Measurements from ENCODE around the gene CA9.
A peak's percentile ranks its signal among the peaks of the same experiment; 100 is the strongest.

CA9 gene

DNA sequence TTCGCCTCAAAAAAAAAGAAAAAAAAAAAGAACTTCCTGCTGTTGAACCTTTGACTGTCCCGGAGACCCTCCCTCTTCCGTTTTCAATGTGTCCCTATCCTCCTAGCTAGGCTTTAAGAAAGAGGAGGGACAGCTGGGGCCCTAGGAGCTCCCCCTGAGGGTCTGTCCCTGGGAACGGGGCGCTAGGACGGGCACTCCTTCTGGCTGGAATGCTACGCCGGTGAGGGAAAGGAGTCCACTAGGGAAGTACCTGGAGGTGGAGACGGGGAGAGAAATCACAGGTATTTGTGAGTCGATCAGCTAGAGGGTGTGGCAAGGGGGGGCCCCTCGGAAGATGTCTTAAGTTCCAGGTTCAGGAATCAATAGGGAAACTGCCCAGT lies 27.6 kb upstream of the CA9 start:
- DNase-seq, result no peak
- no peak for TF ChIP-seq POLR2A (IDR thresholded peaks at IDR 0.05; ENCODE audit: low read length)
- TF ChIP-seq GATA1 (IDR thresholded peaks at IDR 0.05; ENCODE audit: low read depth, low read length), result no peak

- TF ChIP-seq POLR2A (IDR thresholded peaks at IDR 0.05; ENCODE audit: low read length) (peak; percentile 49), GATA1 (IDR thresholded peaks at IDR 0.05; ENCODE audit: low read depth, low read length) (no peak)
- DNase-seq, result peak; percentile 87 to 94
Measured at GRCh38 chr9:35646533-35647265, 27.0 kb upstream of the CA9 start.

GRCh38 chr9:35649431-35650340 lies 24.0 kb upstream of the CA9 start:
- TF ChIP-seq POLR2A (IDR thresholded peaks at IDR 0.05; ENCODE audit: low read length) (no peak), GATA1 (IDR thresholded peaks at IDR 0.05; ENCODE audit: low read depth, low read length) (no peak)

GRCh38 chr9:35650341-35651158 lies 23.2 kb upstream of the CA9 start, which contains the start of gene SIT1:
Gene SIT1, minus strand, starts transcription at chr9:35650931. Its CDS starts 78 bp downstream, at chr9:35650853.
- no peak for DNase-seq
- TF ChIP-seq POLR2A (IDR thresholded peaks at IDR 0.05; ENCODE audit: low read length) (no peak), GATA1 (IDR thresholded peaks at IDR 0.05; ENCODE audit: low read depth, low read length) (no peak)

More at GRCh38 chr9:35649431-35650340, 24.0 kb upstream of the CA9 start:
- no peak for DNase-seq

DNA sequence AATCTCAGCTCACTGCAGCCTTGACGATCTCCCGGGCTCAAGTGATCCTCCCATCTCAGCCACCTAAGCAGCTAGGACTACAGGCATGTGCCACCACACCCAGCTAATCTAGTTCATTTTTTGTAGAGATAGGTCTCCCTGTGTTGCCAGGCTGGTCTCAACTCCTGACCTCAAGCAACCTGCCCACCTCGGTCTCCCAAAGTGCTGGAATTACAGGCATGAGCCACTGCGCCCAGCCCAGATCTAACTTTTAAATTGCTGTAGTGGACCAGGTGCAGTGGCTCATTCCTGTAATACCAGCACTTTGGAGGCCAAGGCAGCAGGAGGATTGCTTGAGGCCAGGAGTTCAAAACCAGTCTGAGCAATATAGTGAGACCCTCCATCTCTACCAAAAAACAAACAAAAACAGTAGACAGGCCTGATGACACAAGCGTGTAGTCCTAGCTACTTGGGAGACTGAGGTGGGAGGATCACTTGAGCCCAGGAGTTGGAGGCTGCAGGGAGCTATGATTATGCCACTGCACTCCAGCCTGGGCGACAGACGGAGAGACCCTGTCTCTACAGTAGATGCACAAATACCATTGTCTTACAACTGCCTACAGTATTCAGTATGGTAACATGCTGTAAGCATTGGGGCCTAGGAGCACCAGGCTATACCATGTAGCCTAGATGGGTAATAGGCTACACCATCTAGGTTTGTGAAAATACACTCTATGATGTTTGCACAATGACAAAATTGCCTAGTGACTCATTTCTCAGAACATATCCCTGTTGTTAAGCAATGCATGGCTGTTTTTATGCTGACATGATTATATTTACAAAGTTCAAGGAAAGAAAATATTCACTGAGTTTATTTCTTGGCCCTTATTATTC lies 21.5 kb upstream of the CA9 start:
- no peak for TF ChIP-seq POLR2A (IDR thresholded peaks at IDR 0.05; ENCODE audit: low read length)
- no peak for TF ChIP-seq GATA1 (IDR thresholded peaks at IDR 0.05; ENCODE audit: low read depth, low read length)
- DNase-seq, result peak in 1 of 2 experiments; percentile 27

GRCh38 chr9:35652829-35653209 lies 20.9 kb upstream of the CA9 start:
- DNase-seq, result no peak
- TF ChIP-seq POLR2A (IDR thresholded peaks at IDR 0.05; ENCODE audit: low read length) (no peak), GATA1 (IDR thresholded peaks at IDR 0.05; ENCODE audit: low read depth, low read length) (no peak)

GRCh38 chr9:35653611-35654010 lies 20.1 kb upstream of the CA9 start:
- no peak for TF ChIP-seq GATA1 (IDR thresholded peaks at IDR 0.05; ENCODE audit: low read depth, low read length)
- no peak for TF ChIP-seq POLR2A (IDR thresholded peaks at IDR 0.05; ENCODE audit: low read length)
- DNase-seq, result no peak

- DNase-seq, result no peak
Measured at GRCh38 chr9:35656348-35656747, 17.4 kb upstream of the CA9 start.

GRCh38 chr9:35656831-35657545 lies 16.7 kb upstream of the CA9 start:
- TF ChIP-seq POLR2A (IDR thresholded peaks at IDR 0.05; ENCODE audit: low read length) (no peak), GATA1 (IDR thresholded peaks at IDR 0.05; ENCODE audit: low read depth, low read length) (no peak)
- peak in 1 of 2 experiments; percentile 72 for DNase-seq

More at GRCh38 chr9:35656348-35656747, 17.4 kb upstream of the CA9 start:
- TF ChIP-seq POLR2A (IDR thresholded peaks at IDR 0.05; ENCODE audit: low read length) (no peak), GATA1 (IDR thresholded peaks at IDR 0.05; ENCODE audit: low read depth, low read length) (no peak)

- TF ChIP-seq POLR2A (IDR thresholded peaks at IDR 0.05; ENCODE audit: low read length), result no peak
- peak; percentile 95 for DNase-seq
Measured at GRCh38 chr9:35657546-35658136, 16.1 kb upstream of the CA9 start, which contains the start of gene RMRP. Gene RMRP, minus strand, starts transcription at chr9:35658019.

GRCh38 chr9:35658137-35658967 lies 15.4 kb upstream of the CA9 start, which contains the start of gene CCDC107:
Gene CCDC107, plus strand, starts transcription at chr9:35658292. Its CDS starts 88 bp downstream, at chr9:35658380.
- DNase-seq, result peak; percentile 92 to 97
- TF ChIP-seq GATA1 (IDR thresholded peaks at IDR 0.05; ENCODE audit: low read depth, low read length), result no peak
- peak; percentile 85 for TF ChIP-seq POLR2A (IDR thresholded peaks at IDR 0.05; ENCODE audit: low read length)
